T-helper 9 cell (primary cell): ENCODE measurements around the gene ALDH3B2.
"Not testable (repeated sequence)": the region's sequence is repeated elsewhere in the genome, so short reads cannot be mapped to it uniquely, and the experiment has no call there.

ENCODE experiments used
- DNase-seq: peaks from one replicate; pipeline ENCODE4 v3.0.0-alpha.2; 2020

ALDH3B2 gene

GRCh38 chr11:67641338-67642172 is 32.9 kb downstream of the ALDH3B2 start:
- no peak for DNase-seq

GRCh38 chr11:67640758-67641337 is 33.6 kb downstream of the ALDH3B2 start:
- no peak for DNase-seq

- peak; percentile 50 for DNase-seq
Observed at GRCh38 chr11:67640021-67640757, 34.2 kb downstream of the ALDH3B2 start.

- DNase-seq: no peak
Observed at GRCh38 chr11:67639438-67639859, 35.0 kb downstream of the ALDH3B2 start, which contains the start of gene TBX10. TSS of gene TBX10 (minus strand) at chr11:67639763. CDS start at chr11:67639472, 291 bp downstream.

GRCh38 chr11:67638535-67639437 is 35.6 kb downstream of the ALDH3B2 start:
- DNase-seq: no peak

- not testable (repeated sequence) for DNase-seq
Observed at GRCh38 chr11:67637441-67637840, 37.0 kb downstream of the ALDH3B2 start.

GRCh38 chr11:67636962-67637361 is 37.5 kb downstream of the ALDH3B2 start:
- no peak for DNase-seq

GRCh38 chr11:67635231-67635521 is 39.2 kb downstream of the ALDH3B2 start:
- DNase-seq: no peak

GRCh38 chr11:67634366-67635230 is 39.8 kb downstream of the ALDH3B2 start:
- no peak for DNase-seq

- no peak for DNase-seq
Observed at GRCh38 chr11:67633758-67634365, 40.6 kb downstream of the ALDH3B2 start.

- DNase-seq: no peak
Observed at GRCh38 chr11:67632982-67633755, 41.3 kb downstream of the ALDH3B2 start.

- DNase-seq: no peak
Observed at GRCh38 chr11:67632175-67632981, 42.0 kb downstream of the ALDH3B2 start.

GRCh38 chr11:67631853-67632174 is 42.6 kb downstream of the ALDH3B2 start:
- DNase-seq: no peak

GRCh38 chr11:67631411-67631810 is 43.0 kb downstream of the ALDH3B2 start:
- DNase-seq: no peak

- DNase-seq: no peak
Observed at GRCh38 chr11:67630943-67631331, 43.5 kb downstream of the ALDH3B2 start.

- peak; percentile 96 for DNase-seq
Observed at GRCh38 chr11:67630228-67630942, 44.0 kb downstream of the ALDH3B2 start.

GRCh38 chr11:67629386-67630227 is 44.8 kb downstream of the ALDH3B2 start, which contains the start of gene NUDT8:
TSS of gene NUDT8 (minus strand) at chr11:67629937. CDS start at chr11:67629911, 26 bp downstream.
- DNase-seq: peak; percentile 77
